PC-9 (cell line): ENCODE data around the gene MECR. TPM values are rescaled to one million over a fixed set of nuclear protein-coding genes. Genes with fewer than 3 reads are reported as not detected.

Source experiments
- BruUV-seq: library from RNA; stranded (reverse); fragments of 400-500 nt; replicated peaks from 2 replicates; lab custom pipeline; 2021; lab: Mats Ljungman, UMichigan
- CTCF ChIA-PET: fragments of 300-600 bp; sonication (Branson Sonifier 250); formaldehyde crosslinking; loops from one replicate; lab custom pipeline; 2022; ENCODE audit warnings: antibody characterized with exemption; lab: Charles Lee
- POLR2A ChIA-PET: fragments of 300-600 bp; sonication (Branson Sonifier 250); formaldehyde crosslinking; loops from one replicate; lab custom pipeline; 2022; ENCODE audit warnings: antibody characterized with exemption; ENCODE audit not compliant: unreplicated experiment; lab: Charles Lee
- DNase-seq, 2 experiments: peaks; one replicate each; pipeline versions ENCODE4 v3.0.0 to v3.0.0-alpha.2; 2015 to 2022; ENCODE audit warnings: mixed read lengths in 1 of 2
- H2AFZ ChIP-seq: fragments of 200-600 bp; sonication (generic); 2 replicates; pipeline ENCODE4 v1.8.1; 2017; ENCODE audit warnings: antibody characterized with exemption
- H3F3A ChIP-seq: fragments of 200-600 bp; sonication (generic); 2 replicates; pipeline ENCODE4 v1.8.1; 2017; ENCODE audit warnings: antibody characterized with exemption, mild to moderate bottlenecking, low read depth; ENCODE audit not compliant: insufficient read depth
- H3K27ac ChIP-seq: fragments of 200-600 bp; sonication (generic); 2 replicates; pipeline ENCODE4 v1.6.1; 2016; ENCODE audit warnings: mixed run types
- H3K27me3 ChIP-seq: fragments of 200-600 bp; sonication (generic); 2 replicates; pipeline ENCODE4 v1.6.1; 2016; ENCODE audit warnings: low read depth, mixed run types; ENCODE audit not compliant: insufficient read depth
- H3K36me3 ChIP-seq: fragments of 200-600 bp; sonication (generic); 2 replicates; pipeline ENCODE4 v1.6.1; 2016; ENCODE audit warnings: low read depth, mixed run types
- H3K4me1 ChIP-seq: fragments of 200-600 bp; sonication (generic); replicated peaks from 2 replicates; pipeline ENCODE4 v1.6.1; 2016; ENCODE audit warnings: mixed run types; ENCODE audit not compliant: insufficient read depth
- H3K4me2 ChIP-seq: fragments of 200-600 bp; sonication (generic); 2 replicates; pipeline ENCODE4 v1.6.1; 2017; ENCODE audit warnings: mixed run types
- H3K4me3 ChIP-seq: fragments of 200-600 bp; sonication (generic); 2 replicates; pipeline ENCODE4 v1.6.1; 2016; ENCODE audit warnings: mixed run types
- H3K79me2 ChIP-seq: fragments of 200-600 bp; sonication (generic); 2 replicates; pipeline ENCODE4 v1.6.1; 2017; ENCODE audit warnings: low read depth, mixed run types
- H3K9me2 ChIP-seq: fragments of 200-600 bp; sonication (generic); 2 replicates; pipeline ENCODE4 v1.8.1; 2017; ENCODE audit warnings: mild to moderate bottlenecking; ENCODE audit not compliant: insufficient read depth
- H3K9me3 ChIP-seq: fragments of 200-600 bp; sonication (generic); 2 replicates; pipeline ENCODE4 v1.8.1; 2016; ENCODE audit warnings: low read depth; ENCODE audit not compliant: insufficient read depth
- H4K20me1 ChIP-seq: fragments of 200-600 bp; sonication (generic); 2 replicates; pipeline ENCODE4 v1.8.1; 2017; ENCODE audit not compliant: insufficient read depth
- EZH2 ChIP-seq: fragments of 200-600 bp; sonication (generic); IDR thresholded peaks from 2 replicates; pipeline ENCODE4 v1.8.0; 2017; ENCODE audit warnings: antibody characterized with exemption, low read depth
- intact Hi-C: fragments of 100-400 bp; cut with micrococcal nuclease; formaldehyde crosslinking; loops from one replicate; pipeline ENCODE4 v1.10.0; 2022; ENCODE audit not compliant: unreplicated experiment
- total RNA-seq: library from RNA; stranded (reverse); gene quantifications from 2 replicates; pipeline ENCODE4 v1.2.3, GENCODE V29; 2021
- TF ChIP-seq, protein P1 (sequence below): fragments of 200-600 bp; sonication (generic); conservative IDR thresholded peaks from 2 replicates; pipeline ENCODE4 v1.6.1; 2017; ENCODE audit warnings: mixed run types, antibody characterized with exemption, mild to moderate bottlenecking, moderate library complexity

The MECR gene
- total RNA-seq, 1 experiment from 2014 or later: 46.4 TPM

DNA sequence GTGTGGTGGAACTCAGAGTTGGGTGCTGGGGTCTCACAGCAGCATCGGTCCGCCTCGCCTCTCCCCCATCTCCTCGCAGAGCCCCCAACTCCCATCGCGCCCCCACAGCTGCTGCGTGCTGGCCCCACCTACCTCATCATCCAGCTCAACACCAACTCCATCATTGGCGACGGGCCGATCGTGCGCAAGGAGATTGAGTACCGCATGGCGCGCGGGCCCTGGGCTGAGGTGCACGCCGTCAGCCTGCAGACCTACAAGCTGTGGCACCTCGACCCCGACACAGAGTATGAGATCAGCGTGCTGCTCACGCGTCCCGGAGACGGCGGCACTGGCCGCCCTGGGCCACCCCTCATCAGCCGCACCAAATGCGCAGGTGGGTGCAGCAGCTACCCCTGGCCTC is 29.8 kb upstream of the MECR start:
- DNase-seq: no peak
- intact Hi-C loops: no loop called here
- Histone ChIP-seq H3K36me3 (no peaks in the 10 kb centered on the region), H3K27ac (no peak overlapping the region), H3K9me2 (no peaks in the 10 kb centered on the region), H2AFZ (no peak overlapping the region), H4K20me1 (no peaks in the 10 kb centered on the region), H3K79me2 (no peaks in the 10 kb centered on the region), H3F3A (no peaks in the 10 kb centered on the region), H3K4me1 (0 out of 2 replicates have a peak, but pooled peaks cover 8% of the 10 kb centered on the region), H3K4me3 (no peak overlapping the region), H3K27me3 (no peaks in the 10 kb centered on the region), H3K4me2 (no peak overlapping the region), H3K9me3 (no peaks in the 10 kb centered on the region)
- no TSS peak for BruUV-seq
- TF ChIP-seq, protein P1, sequence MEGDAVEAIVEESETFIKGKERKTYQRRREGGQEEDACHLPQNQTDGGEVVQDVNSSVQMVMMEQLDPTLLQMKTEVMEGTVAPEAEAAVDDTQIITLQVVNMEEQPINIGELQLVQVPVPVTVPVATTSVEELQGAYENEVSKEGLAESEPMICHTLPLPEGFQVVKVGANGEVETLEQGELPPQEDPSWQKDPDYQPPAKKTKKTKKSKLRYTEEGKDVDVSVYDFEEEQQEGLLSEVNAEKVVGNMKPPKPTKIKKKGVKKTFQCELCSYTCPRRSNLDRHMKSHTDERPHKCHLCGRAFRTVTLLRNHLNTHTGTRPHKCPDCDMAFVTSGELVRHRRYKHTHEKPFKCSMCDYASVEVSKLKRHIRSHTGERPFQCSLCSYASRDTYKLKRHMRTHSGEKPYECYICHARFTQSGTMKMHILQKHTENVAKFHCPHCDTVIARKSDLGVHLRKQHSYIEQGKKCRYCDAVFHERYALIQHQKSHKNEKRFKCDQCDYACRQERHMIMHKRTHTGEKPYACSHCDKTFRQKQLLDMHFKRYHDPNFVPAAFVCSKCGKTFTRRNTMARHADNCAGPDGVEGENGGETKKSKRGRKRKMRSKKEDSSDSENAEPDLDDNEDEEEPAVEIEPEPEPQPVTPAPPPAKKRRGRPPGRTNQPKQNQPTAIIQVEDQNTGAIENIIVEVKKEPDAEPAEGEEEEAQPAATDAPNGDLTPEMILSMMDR: no peak
- no peak for TF ChIP-seq EZH2
- CTCF ChIA-PET: no interaction called here
- POLR2A ChIA-PET: no interaction called here

DNA sequence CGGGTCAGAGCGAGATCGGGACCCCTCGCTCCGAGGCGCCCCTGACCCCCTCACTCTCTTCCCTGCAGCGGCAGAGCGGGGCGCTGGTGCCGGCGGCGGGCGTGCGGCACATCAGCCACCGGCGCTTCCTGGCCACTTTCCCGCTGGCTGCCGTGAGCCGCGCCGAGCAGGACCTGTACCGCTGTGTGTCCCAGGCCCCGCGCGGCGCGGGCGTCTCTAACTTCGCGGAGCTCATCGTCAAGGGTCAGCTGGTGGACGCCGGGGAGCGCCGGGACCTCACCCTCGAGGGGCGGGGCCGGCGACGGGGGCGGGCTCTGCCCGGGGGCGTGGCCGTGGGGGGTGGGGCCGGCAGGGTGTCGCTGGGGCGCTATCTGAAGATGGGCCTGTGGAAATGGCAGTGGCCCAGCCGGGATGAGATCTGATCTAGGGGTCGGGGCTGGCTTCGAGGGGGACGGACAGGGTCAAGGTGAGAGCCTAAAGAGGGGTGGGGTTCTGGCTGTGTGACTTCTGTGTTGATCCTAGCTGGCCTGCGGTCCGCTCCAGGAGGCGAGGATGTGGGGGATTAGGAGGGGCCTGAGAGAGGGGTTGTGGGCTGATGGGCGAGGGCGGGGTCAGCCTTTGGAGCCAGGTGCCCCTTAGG is 29.2 kb upstream of the MECR start:
- ChIA-PET POLR2A (no interaction called here), CTCF (no interaction called here)
- H3K4me2 ChIP-seq: no peak overlapping the region
- no peaks in the 10 kb centered on the region for H4K20me1 ChIP-seq
- no peaks in the 10 kb centered on the region for H3K9me3 ChIP-seq
- H2AFZ ChIP-seq: no peak overlapping the region
- 0 out of 2 replicates have a peak, but pooled peaks cover 8% of the 10 kb centered on the region for H3K4me1 ChIP-seq
- no TSS peak for BruUV-seq
- no peaks in the 10 kb centered on the region for H3K9me2 ChIP-seq
- intact Hi-C loops: no loop called here
- H3F3A ChIP-seq: no peaks in the 10 kb centered on the region
- TF ChIP-seq EZH2: no peak
- TF ChIP-seq, protein P1: no peak
- H3K79me2 ChIP-seq: no peaks in the 10 kb centered on the region
- no peak overlapping the region for H3K4me3 ChIP-seq
- no peak overlapping the region for H3K27ac ChIP-seq
- DNase-seq: no peak
- no peaks in the 10 kb centered on the region for H3K36me3 ChIP-seq
- H3K27me3 ChIP-seq: no peaks in the 10 kb centered on the region

DNA sequence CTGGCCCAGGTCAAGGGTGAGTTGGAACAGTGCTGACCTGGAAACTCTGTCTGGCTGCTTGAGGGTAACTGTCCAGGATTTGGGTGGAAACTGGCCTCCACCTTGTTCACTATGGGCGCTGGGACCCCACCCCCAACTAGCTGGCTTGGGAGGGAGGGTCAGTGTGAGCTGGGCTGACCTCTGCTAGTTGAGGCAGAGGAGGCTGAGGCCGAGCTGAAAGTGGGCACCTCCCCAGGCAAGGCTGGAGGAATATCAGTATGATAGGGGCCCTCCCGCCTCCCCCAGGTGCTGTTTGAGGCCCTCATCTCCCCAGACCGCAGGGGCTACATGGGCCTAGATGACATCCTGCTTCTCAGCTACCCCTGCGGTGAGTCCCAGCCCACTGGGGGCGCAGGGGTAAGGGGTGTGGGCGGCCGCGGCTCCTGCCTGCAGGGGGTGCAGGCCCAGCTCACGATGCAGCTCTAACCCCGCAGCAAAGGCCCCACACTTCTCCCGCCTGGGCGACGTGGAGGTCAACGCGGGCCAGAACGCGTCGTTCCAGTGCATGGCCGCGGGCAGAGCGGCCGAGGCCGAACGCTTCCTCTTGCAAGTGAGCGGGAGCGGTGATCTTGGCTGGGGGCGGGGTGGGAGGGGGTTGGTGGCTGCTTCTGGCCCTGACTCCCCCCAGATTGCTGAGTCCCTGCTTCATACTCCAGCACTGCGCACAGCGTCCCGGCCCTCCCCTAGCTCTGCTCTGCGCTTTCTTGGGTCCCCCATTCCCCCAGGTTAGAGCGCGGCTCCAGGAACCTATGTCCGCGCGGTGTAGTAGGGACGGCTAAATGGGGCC is 28.5 kb upstream of the MECR start:
- Histone ChIP-seq H3K4me1 (0 out of 2 replicates have a peak, but pooled peaks cover 8% of the 10 kb centered on the region), H3K27ac (no peak overlapping the region), H3K27me3 (no peaks in the 10 kb centered on the region), H3K9me2 (no peaks in the 10 kb centered on the region), H3K4me2 (no peak overlapping the region), H3K9me3 (no peaks in the 10 kb centered on the region), H3K36me3 (no peaks in the 10 kb centered on the region), H3F3A (no peaks in the 10 kb centered on the region), H3K79me2 (no peaks in the 10 kb centered on the region), H3K4me3 (no peak overlapping the region), H2AFZ (no peak overlapping the region), H4K20me1 (no peaks in the 10 kb centered on the region)
- BruUV-seq: no TSS peak
- no peak for DNase-seq
- TF ChIP-seq, protein P1: no peak
- no peak for TF ChIP-seq EZH2
- ChIA-PET POLR2A (no interaction called here), CTCF (no interaction called here)
- intact Hi-C loops: no loop called here
